Measurements from ENCODE around the gene NFATC3.

The NFATC3 gene

GRCh38 chr16:68194251-68194650, 109.1 kb downstream of the NFATC3 start:
- no peak for DNase-seq

GRCh38 chr16:68197250-68197649, 112.1 kb downstream of the NFATC3 start:
- DNase-seq = no peak

GRCh38 chr16:68200088-68200783, 115.1 kb downstream of the NFATC3 start:
- no peak for DNase-seq

DNA sequence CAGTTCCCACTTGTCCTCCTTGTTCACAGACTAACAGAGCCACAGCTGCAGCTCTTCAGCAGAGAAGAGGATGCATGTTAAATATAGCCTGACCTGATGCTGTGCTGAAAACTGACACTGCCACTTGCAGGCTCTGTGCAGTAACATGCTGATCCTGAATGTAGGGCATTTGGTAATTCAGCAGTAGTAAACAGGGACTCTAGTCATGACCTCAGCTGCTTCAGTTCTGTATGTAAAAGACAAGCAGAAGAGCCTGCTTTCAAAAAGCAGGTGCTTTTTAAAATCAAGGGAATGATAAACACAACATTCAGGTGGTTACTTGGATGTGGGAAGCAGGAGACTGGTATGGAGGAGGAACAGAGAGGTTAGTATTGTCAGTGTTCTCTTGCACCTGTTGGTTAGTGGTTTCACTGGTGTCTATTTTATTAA, 116.9 kb downstream of the NFATC3 start:
- DNase-seq = peak; percentile 68

DNA sequence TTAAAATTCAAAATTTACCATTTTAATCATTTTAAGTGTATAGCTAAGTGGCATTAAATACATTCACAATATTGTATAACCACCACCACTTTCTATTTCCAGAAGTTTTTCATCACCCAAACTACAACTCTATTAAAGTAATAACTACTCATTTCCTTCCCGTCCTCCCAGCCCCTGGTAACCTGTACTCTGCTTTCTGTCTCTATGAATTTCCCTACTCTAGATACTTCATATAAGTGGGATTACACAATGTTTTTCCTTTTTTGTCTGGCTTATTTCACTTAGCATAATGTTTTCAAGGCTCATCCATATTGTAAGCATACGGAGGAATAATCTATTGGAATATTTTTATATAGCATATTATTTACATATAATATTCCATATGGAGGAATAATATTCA, 121.1 kb downstream of the NFATC3 start:
- DNase-seq = no peak

GRCh38 chr16:68214726-68215125, 129.6 kb downstream of the NFATC3 start:
- DNase-seq = no peak

- no peak for DNase-seq
Measured at GRCh38 chr16:68215302-68215701, 130.1 kb downstream of the NFATC3 start.

- DNase-seq = no peak
Measured at GRCh38 chr16:68216240-68216639, 131.1 kb downstream of the NFATC3 start.

- DNase-seq = no peak
Measured at GRCh38 chr16:68217506-68217905, 132.3 kb downstream of the NFATC3 start.

DNA sequence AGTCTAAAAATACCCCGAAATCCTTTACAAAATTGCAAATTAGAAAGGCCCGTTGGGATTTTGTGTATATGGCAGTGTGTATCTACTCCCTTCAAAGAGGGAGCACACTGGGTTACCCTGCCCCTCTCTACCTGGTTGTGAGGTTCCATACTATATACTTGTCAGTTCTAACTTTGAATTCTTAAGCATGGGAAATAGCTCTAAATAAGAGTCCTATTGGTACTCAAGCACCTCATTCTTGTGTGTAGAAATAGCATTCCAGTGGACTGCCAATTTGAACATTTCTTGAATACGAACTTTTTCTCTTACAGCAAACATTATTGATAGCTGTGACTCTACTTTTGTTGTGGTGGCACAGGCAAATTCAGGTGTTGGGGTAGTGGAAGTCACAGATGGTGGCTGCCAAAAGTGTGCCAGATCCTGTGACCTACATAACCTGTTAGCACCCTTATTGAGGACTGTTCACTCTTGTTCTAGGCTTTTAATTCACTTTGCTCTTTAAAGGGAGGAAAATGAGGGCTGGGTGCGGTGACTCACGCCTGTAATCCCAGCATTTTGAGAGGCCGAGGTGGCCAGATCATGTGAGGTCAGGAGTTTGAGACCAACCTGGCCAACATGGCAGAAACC, 134.7 kb downstream of the NFATC3 start:
- DNase-seq = no peak

GRCh38 chr16:68223072-68223471, 137.9 kb downstream of the NFATC3 start:
- no peak for DNase-seq

- DNase-seq = no peak
Measured at GRCh38 chr16:68226116-68226515, 140.9 kb downstream of the NFATC3 start.

GRCh38 chr16:68227183-68227793, 142.1 kb downstream of the NFATC3 start:
- DNase-seq = no peak

DNA sequence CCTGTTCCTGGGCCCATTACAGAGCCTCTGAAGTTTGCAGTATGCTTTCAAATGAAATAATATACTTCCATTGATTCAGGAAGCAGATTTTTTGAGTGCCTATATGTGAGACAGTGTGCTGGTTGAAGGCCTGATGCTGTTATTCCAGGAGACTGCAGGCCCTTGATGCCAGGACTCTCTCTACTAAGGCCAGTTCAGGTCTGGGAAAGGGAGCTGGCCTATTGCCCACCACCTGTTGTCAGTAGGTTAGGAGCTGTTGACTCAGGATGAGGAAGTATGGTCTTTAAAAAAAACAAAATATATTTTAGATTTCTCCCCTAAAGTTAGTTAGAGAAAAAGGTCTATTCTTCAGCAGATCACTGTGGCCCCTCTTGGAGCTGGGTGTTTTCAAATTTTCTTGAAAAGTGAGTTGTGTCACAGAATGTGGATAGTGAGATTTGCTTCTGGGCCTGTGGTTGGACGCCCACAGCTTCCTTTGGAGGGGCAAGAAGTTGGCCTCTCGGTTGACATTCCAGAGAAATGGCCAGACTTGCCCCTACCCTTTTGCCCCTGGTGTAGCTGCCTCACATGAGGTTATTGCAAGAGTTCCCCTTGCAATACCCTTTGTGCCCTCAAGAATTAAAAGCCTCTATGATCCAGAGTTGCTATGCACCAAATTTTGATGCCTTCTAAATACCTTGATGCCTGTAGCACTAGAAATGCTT, 142.8 kb downstream of the NFATC3 start:
- DNase-seq = no peak

- no peak for DNase-seq
Measured at GRCh38 chr16:68228652-68229051, 143.5 kb downstream of the NFATC3 start.

- no peak for DNase-seq
Measured at GRCh38 chr16:68229431-68230175, 144.4 kb downstream of the NFATC3 start.

GRCh38 chr16:68230176-68230571, 145.0 kb downstream of the NFATC3 start:
- DNase-seq = no peak

- DNase-seq = no peak
Measured at GRCh38 chr16:68230956-68231355, 145.8 kb downstream of the NFATC3 start.

DNA sequence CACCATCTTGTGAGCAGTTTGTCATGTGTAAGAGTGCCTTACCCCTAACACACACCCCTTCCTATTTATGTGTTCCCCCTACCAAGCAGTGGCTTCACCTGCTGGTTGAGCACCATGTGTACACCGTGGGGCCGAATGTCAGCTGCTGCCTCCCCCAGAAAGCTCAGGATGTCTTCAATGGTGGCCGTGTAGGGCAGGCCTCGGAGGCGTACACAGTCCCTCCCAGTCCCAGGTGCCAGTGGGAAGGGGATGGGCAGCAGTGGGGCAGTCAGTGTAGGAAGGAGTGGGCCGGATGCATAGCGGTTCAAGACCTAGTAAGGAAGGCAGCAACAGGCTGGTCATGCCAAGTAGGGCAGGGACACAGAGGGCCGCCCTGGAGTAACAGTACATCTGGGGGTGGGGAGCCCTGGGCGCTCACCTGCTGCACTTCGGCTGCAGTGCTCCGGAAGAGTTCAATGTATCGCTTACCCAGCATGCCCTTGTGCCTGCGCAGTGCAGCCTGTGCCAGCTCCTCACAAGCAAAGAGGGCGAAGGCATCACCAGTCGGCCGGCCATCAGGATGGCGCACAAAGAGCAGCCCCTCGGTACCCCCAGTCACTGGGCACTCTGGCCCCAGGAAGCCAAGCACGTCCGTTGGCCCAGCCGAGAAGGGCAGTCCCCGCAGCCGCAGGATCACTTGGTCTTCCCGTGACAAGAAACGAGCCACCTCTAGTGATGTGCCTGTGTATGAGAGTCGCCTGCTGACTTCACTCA, 146.4 kb downstream of the NFATC3 start:
- DNase-seq = no peak

DNA sequence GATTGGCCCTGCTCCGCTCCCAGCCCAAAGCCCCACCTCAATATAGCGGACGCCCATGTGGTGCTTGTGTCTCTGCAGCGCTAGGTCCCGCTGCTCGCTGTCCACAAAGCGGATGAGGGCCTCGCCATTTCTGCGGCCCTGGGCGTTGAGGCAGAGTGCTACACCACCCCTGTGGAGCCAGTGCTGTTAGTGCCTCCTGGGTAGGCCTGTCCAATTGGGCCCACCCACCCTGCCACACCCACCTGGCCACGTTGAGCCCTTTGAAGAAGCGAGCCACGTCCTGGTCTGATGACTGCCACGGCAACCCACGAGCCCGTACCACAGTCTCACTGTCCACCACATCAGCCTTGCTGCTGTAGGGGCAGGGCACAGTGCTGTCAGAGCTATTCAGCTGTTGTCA, 147.2 kb downstream of the NFATC3 start:
- no peak for DNase-seq

DNA sequence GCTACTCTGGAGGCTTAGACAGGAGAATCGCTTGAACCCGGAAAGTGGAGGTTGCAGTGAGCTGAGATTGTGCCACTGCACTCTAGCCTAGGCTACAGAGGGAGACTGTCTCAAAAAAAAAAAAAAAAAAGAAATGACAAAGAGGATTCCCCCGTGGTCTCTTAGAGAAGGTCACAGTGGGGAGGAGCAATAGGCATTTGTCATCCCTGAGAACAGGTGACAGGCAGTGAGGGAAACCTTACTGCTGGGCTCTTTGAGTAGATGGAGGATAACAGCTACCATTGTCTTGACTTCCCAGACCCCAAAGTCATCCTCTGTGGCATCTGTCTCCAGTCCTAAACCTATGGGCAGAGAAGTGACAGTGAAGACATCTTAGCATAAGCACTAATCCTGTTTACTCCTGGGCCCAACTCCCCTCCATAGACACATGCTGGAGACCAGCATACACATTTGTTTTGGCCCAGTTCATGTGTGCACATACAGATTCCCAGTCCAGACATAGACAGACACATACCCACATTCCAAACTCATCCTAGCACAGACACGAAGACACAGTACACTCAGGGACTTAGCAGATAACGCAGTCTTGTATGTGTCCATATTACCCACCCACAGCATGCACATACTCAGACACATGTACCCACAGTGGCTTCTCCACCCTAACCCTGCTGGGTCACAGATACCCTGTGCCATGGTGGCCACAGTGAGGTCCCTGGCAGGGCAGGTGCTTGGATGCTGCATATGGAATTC, 148.1 kb downstream of the NFATC3 start:
- no peak for DNase-seq

GRCh38 chr16:68233835-68234187, 148.6 kb downstream of the NFATC3 start:
- DNase-seq = no peak

Data from NCI-H2029 (cell line).